ENCODE measurements around the gene NKAIN4.

DNA sequence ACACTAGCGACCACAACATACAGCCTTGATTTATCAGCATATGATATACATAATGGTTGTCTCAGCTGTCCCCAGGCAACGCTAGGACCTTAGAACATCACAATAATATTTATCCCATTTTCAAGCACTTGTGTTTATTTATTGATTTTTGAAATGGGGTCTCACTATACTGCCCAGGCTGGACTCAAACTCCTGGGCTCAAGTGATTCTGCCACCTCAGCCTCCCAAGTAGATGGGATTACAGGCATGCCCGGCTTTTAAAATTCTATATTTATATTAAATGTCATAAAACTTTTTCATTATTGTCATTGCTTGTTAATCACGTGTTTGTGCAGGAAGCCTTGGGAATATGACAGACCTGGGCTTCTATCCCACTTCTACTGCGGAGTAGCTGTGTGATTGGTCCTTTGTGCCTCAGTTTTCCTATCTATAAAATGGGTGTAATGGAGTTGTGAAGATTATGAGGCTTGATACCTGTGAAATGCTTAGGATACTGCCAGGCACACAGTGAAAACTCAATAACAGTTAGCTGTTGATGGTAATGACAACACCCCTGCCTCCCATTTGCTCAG lies 48.9 kb upstream of the NKAIN4 start:
- no peak for TF ChIP-seq FOXK2 (IDR thresholded peaks at IDR 0.05)
- TF ChIP-seq SP1 (IDR thresholded peaks at IDR 0.05) = no peak
- no peak for TF ChIP-seq TARDBP (IDR thresholded peaks at IDR 0.05)
- no peak for TF ChIP-seq FOXA1 (IDR thresholded peaks at IDR 0.05)
